ENCODE results near the gene ETS1.
A peak's percentile ranks its signal among the peaks of the same experiment; 100 is the strongest.
"Not testable (repeated sequence)": the region's sequence is repeated elsewhere in the genome, so short reads cannot be mapped to it uniquely, and the experiment has no call there.

The ETS1 gene

GRCh38 chr11:128453444-128454336, 133.7 kb downstream of the ETS1 start:
- TF ChIP-seq CTCF (IDR thresholded peaks at IDR 0.05): no peak
- DNase-seq (ENCODE audit: low spot score): no peak
- H3K27ac ChIP-seq: peak overlapping the region; percentile 54 to 82
- no peak overlapping the region for H3K4me3 ChIP-seq

- peak overlapping the region; percentile 54 to 82 for H3K27ac ChIP-seq
- TF ChIP-seq CTCF (IDR thresholded peaks at IDR 0.05): no peak
Observed at GRCh38 chr11:128451652-128452470, 135.5 kb downstream of the ETS1 start.

GRCh38 chr11:128450882-128451651, 136.3 kb downstream of the ETS1 start:
- Histone ChIP-seq H3K27ac (peak overlapping the region; percentile 54 to 82), H3K4me3 (peak overlapping the region; percentile 65)
- no peak for TF ChIP-seq CTCF (IDR thresholded peaks at IDR 0.05)
- no peak for DNase-seq (ENCODE audit: low spot score)

More at GRCh38 chr11:128451652-128452470, 135.5 kb downstream of the ETS1 start:
- DNase-seq (ENCODE audit: low spot score): peak; percentile 86
- H3K4me3 ChIP-seq: peak overlapping the region; percentile 65

GRCh38 chr11:128450425-128450824, 136.9 kb downstream of the ETS1 start:
- not testable (repeated sequence) for DNase-seq (ENCODE audit: low spot score); H3K27ac ChIP-seq; H3K4me3 ChIP-seq

- Histone ChIP-seq H3K4me3 (no peak overlapping the region), H3K27ac (peak overlapping the region in 1 of 2 donors; percentile 47)
- DNase-seq (ENCODE audit: low spot score): no peak
- no peak for TF ChIP-seq CTCF (IDR thresholded peaks at IDR 0.05)
Observed at GRCh38 chr11:128448981-128449713, 138.2 kb downstream of the ETS1 start.

- DNase-seq (ENCODE audit: low spot score): no peak
- TF ChIP-seq CTCF (IDR thresholded peaks at IDR 0.05): no peak
- H3K4me3 ChIP-seq: no peak overlapping the region
- H3K27ac ChIP-seq: no peak overlapping the region
Observed at GRCh38 chr11:128448200-128448886, 139.0 kb downstream of the ETS1 start.

All from coronary artery (tissue), 2 donors.